ENCODE results near the gene CD9. TPM values are rescaled to one million over a fixed set of nuclear protein-coding genes. Genes with fewer than 3 reads are reported as not detected.

The CD9 gene
- total and polyA plus RNA-seq, 2 of the 8 experiments (the other 6 are each of a cell fraction or from before 2014, with no cell fraction given), result 168 to 319 TPM

DNA sequence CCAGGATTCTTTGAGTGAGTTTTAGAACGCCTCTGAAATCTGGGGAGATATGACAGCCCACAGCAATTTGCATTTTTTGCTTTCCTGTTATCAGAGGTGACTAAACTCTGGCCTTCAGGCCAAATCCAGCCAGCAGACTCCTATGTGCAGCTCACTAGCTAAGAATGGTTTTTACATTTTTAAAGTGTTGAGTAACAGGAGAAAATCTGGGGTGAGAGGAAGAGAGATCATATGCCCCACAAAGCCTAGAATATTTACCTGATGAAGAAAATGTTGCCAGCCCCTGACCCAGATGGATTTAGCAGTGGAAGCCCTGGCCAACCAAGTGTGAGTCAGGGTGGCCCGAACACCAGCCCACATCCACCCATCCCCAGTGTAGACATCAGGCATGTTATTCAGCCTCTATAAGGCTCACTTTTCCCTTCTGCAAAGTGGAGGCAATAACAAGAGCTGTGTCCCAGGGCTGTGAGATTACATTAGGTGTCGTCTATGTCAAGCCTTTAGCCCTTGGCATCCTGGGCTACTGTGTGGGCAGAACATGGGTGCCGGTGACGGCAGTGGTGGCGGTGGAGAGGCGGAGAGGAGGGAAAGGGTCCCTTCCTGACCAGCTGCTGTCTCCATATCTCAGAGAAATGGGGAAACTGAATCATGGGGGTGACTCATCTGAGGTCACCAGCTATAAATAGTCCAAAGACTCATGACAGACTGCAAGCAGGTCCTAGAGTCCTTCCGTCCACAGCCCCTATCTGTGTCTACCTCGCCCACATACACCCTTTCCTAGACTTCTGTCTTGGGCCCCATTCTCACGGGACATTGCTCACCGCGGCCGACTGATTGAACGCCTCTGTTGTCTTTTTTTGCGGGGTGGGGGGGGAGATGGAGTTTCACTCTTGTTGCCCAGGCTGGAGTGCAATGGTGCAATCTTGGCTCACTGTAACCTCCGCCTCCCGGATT, 32.6 kb upstream of the CD9 start (continued):
- TF ChIP-seq, protein P1, sequence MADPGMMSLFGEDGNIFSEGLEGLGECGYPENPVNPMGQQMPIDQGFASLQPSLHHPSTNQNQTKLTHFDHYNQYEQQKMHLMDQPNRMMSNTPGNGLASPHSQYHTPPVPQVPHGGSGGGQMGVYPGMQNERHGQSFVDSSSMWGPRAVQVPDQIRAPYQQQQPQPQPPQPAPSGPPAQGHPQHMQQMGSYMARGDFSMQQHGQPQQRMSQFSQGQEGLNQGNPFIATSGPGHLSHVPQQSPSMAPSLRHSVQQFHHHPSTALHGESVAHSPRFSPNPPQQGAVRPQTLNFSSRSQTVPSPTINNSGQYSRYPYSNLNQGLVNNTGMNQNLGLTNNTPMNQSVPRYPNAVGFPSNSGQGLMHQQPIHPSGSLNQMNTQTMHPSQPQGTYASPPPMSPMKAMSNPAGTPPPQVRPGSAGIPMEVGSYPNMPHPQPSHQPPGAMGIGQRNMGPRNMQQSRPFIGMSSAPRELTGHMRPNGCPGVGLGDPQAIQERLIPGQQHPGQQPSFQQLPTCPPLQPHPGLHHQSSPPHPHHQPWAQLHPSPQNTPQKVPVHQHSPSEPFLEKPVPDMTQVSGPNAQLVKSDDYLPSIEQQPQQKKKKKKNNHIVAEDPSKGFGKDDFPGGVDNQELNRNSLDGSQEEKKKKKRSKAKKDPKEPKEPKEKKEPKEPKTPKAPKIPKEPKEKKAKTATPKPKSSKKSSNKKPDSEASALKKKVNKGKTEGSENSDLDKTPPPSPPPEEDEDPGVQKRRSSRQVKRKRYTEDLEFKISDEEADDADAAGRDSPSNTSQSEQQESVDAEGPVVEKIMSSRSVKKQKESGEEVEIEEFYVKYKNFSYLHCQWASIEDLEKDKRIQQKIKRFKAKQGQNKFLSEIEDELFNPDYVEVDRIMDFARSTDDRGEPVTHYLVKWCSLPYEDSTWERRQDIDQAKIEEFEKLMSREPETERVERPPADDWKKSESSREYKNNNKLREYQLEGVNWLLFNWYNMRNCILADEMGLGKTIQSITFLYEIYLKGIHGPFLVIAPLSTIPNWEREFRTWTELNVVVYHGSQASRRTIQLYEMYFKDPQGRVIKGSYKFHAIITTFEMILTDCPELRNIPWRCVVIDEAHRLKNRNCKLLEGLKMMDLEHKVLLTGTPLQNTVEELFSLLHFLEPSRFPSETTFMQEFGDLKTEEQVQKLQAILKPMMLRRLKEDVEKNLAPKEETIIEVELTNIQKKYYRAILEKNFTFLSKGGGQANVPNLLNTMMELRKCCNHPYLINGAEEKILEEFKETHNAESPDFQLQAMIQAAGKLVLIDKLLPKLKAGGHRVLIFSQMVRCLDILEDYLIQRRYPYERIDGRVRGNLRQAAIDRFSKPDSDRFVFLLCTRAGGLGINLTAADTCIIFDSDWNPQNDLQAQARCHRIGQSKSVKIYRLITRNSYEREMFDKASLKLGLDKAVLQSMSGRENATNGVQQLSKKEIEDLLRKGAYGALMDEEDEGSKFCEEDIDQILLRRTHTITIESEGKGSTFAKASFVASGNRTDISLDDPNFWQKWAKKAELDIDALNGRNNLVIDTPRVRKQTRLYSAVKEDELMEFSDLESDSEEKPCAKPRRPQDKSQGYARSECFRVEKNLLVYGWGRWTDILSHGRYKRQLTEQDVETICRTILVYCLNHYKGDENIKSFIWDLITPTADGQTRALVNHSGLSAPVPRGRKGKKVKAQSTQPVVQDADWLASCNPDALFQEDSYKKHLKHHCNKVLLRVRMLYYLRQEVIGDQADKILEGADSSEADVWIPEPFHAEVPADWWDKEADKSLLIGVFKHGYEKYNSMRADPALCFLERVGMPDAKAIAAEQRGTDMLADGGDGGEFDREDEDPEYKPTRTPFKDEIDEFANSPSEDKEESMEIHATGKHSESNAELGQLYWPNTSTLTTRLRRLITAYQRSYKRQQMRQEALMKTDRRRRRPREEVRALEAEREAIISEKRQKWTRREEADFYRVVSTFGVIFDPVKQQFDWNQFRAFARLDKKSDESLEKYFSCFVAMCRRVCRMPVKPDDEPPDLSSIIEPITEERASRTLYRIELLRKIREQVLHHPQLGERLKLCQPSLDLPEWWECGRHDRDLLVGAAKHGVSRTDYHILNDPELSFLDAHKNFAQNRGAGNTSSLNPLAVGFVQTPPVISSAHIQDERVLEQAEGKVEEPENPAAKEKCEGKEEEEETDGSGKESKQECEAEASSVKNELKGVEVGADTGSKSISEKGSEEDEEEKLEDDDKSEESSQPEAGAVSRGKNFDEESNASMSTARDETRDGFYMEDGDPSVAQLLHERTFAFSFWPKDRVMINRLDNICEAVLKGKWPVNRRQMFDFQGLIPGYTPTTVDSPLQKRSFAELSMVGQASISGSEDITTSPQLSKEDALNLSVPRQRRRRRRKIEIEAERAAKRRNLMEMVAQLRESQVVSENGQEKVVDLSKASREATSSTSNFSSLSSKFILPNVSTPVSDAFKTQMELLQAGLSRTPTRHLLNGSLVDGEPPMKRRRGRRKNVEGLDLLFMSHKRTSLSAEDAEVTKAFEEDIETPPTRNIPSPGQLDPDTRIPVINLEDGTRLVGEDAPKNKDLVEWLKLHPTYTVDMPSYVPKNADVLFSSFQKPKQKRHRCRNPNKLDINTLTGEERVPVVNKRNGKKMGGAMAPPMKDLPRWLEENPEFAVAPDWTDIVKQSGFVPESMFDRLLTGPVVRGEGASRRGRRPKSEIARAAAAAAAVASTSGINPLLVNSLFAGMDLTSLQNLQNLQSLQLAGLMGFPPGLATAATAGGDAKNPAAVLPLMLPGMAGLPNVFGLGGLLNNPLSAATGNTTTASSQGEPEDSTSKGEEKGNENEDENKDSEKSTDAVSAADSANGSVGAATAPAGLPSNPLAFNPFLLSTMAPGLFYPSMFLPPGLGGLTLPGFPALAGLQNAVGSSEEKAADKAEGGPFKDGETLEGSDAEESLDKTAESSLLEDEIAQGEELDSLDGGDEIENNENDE (IDR thresholded peaks at IDR 0.05; ENCODE audit: insufficient replicate concordance, low read length), result no peak
- TF ChIP-seq, protein P2, sequence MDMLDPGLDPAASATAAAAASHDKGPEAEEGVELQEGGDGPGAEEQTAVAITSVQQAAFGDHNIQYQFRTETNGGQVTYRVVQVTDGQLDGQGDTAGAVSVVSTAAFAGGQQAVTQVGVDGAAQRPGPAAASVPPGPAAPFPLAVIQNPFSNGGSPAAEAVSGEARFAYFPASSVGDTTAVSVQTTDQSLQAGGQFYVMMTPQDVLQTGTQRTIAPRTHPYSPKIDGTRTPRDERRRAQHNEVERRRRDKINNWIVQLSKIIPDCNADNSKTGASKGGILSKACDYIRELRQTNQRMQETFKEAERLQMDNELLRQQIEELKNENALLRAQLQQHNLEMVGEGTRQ (IDR thresholded peaks at IDR 0.05; ENCODE audit: low read length), result no peak
- TF ChIP-seq RAD21 (IDR thresholded peaks at IDR 0.05 in 1 of 2, conservative IDR thresholded peaks at IDR 0.05 in 1 of 2; ENCODE audit: low read depth in 2 of 2, low read length in 2 of 2) (no peak), ASH2L (IDR thresholded peaks at IDR 0.05; ENCODE audit: low read length) (no peak), SIX5 (IDR thresholded peaks at IDR 0.05; ENCODE audit: low read depth, low read length) (no peak)

Measured in H1 (cell line).